ENCODE measurements around the gene MGMT. TPM values are rescaled to one million over a fixed set of nuclear protein-coding genes. Genes with fewer than 3 reads are reported as not detected.

The MGMT gene
- total and polyA plus RNA-seq, 9 donors, result 13.2 to 28.5 (median 15.8) TPM

DNA sequence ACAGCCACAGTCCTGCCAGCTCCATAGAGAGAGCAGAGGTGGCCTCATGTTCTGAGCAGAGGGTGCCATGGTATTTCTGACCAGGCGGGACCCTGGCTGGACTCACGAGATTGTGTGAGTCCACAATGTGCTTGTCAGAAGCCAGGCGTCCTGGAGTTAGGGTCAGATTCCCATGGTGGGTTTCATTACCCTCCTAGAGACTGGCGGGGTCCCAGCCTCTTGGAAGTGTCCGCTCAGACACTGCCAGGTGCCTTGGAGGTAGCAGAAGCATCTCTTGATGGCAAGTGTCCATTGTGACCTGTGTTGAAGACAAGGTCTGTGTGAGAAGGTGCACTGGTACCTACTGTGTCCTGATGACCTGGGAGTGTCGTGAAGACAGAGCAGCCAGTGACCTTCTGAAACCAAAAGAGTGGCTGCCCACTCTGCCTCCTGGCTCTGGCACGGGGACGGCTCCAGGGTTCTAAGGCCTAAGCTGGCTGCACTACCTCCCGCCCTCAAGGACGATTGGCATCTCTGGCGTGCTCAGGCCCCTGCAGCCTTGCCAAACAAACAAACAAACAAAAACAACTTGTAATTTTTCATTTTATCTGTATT, 56.8 kb downstream of the MGMT start:
- Histone ChIP-seq H3K36me3 (ENCODE audit: control insufficient read depth, insufficient read depth, low read length) (peaks cover 5% of the 10 kb centered on the region), H3K4me1 (ENCODE audit: control insufficient read depth, insufficient read depth, low read length) (peaks cover 20% of the 10 kb centered on the region), H3K9me3 (replicated peaks; ENCODE audit: control insufficient read depth, low read depth, low read length) (peaks cover 3% of the 10 kb centered on the region), H3K4me3 (ENCODE audit: low read length) (no peak overlapping the region), H3K27ac (ENCODE audit: low read length) (no peak overlapping the region), H3K27me3 (ENCODE audit: control insufficient read depth, insufficient read depth, low read length) (no peaks in the 10 kb centered on the region)
- 69% methylated on average over 8 of the region's 11 CpGs for WGBS (ENCODE audit: insufficient coverage)
- no peak for DNase-seq

DNA sequence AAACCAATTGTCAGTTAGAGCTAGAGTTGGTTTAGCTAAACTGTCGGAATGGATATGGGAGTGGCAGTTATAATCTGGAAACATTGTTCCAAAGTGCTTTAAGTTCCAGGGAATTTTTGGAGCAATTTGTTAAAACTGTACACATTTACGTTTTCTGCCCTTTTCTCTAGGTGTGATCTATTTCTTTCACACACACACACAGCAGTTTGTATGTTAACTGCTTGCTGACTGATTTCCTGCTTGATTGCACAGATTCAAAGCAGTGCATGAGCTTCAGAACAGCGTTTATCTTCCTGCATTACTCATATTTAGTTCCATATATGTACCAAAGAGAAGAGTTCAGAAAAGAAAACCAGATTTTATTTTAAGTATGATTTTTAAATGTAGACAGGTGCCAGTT, 57.9 kb downstream of the MGMT start:
- peaks cover 20% of the 10 kb centered on the region for H3K4me1 ChIP-seq (ENCODE audit: control insufficient read depth, insufficient read depth, low read length)
- peak overlapping the region; percentile 72 for H3K27ac ChIP-seq (ENCODE audit: low read length)
- DNase-seq, result peak; percentile 37
- no CpG with 5 or more reads among the region's 3 CpGs for WGBS (ENCODE audit: insufficient coverage)
- H3K4me3 ChIP-seq (ENCODE audit: low read length), result no peak overlapping the region
- H3K36me3 ChIP-seq (ENCODE audit: control insufficient read depth, insufficient read depth, low read length), result peaks cover 5% of the 10 kb centered on the region
- no peaks in the 10 kb centered on the region for H3K27me3 ChIP-seq (ENCODE audit: control insufficient read depth, insufficient read depth, low read length)
- H3K9me3 ChIP-seq (replicated peaks; ENCODE audit: control insufficient read depth, low read depth, low read length), result peaks cover 3% of the 10 kb centered on the region

DNA sequence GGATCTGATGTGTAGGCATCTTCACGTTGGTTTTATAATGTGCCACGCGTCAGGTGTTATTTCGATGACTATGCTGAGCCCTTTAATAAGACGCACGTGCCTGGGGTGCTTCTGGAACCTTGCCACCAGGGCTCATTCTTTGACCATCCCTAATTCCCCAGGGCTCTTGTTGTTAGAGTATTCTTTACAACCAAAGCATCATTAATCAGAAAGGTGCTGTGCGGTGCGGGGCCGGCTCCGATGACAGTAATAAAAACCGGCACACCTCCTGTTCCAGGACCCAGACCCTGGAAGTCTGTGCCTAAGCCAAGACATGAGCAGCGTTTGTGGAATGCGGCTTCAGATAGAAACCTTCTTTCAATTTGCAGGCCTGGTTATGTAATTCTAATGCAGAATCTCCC, 58.4 kb downstream of the MGMT start:
- H3K27ac ChIP-seq (ENCODE audit: low read length), result peak overlapping the region; percentile 72
- WGBS (ENCODE audit: insufficient coverage), result 20% methylated on average over 8 of the region's 13 CpGs
- DNase-seq, result peak; percentile 86
- H3K4me3 ChIP-seq (ENCODE audit: low read length), result no peak overlapping the region
- H3K36me3 ChIP-seq (ENCODE audit: control insufficient read depth, insufficient read depth, low read length), result peaks cover 5% of the 10 kb centered on the region
- H3K4me1 ChIP-seq (ENCODE audit: control insufficient read depth, insufficient read depth, low read length), result peaks cover 20% of the 10 kb centered on the region
- H3K9me3 ChIP-seq (replicated peaks; ENCODE audit: control insufficient read depth, low read depth, low read length), result peaks cover 3% of the 10 kb centered on the region
- no peaks in the 10 kb centered on the region for H3K27me3 ChIP-seq (ENCODE audit: control insufficient read depth, insufficient read depth, low read length)

DNA sequence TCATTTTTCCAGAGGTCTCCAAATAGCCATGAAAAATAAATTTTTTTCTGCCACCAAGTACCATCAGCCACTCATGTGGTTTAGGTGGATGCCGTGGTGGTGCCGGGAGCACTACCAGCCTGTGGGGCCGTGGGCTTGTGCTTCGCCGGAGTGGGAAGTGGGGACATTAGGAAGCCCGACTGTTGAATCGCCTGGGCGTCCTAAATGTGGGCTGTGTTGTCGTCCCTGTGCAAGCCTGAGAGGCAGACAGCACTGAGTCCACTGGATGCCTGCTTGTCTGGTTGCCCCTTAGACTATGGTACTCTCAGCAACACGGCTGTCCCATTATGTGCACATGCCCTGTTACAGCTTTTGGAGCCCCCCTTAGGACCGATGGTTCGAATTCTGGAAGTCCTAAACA, 59.9 kb downstream of the MGMT start:
- WGBS (ENCODE audit: insufficient coverage), result 91% methylated on average over 11 of the region's 12 CpGs
- peaks cover 5% of the 10 kb centered on the region for H3K36me3 ChIP-seq (ENCODE audit: control insufficient read depth, insufficient read depth, low read length)

DNA sequence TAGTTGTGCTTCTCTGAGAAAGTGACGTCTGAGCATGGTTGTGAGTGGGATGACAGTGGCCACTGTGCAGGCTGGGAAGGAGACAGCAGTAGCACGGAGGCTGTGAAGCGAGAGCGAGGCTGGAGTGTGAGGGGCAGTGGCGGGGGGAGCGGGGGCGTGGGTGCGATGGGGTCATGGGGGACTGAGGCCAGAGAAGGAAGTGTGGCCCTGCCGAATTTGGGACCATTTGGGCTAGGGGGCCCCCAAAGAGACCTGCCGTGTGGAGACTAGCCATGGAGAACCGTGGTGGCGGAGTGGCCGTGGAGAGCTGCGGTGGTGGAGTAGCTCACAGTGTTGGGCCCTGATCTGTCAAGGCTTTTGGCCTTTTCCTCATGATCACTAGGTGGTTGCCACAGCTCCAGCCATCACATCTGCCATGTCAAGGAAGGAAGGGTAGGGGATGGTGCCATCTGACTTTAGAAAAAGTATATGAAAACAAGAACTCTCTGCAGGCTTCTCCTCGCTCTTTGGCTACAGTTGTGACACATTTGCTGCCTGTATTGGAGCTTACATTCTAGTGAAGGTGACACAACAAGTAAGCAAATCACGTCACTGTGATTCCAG, 61.4 kb downstream of the MGMT start:
- Histone ChIP-seq H3K4me1 (ENCODE audit: control insufficient read depth, insufficient read depth, low read length) (peaks cover 35% of the 10 kb centered on the region), H3K9me3 (replicated peaks; ENCODE audit: control insufficient read depth, low read depth, low read length) (peaks cover 3% of the 10 kb centered on the region), H3K27ac (ENCODE audit: low read length) (no peak overlapping the region), H3K27me3 (ENCODE audit: control insufficient read depth, insufficient read depth, low read length) (no peaks in the 10 kb centered on the region), H3K4me3 (ENCODE audit: low read length) (no peak overlapping the region), H3K36me3 (ENCODE audit: control insufficient read depth, insufficient read depth, low read length) (peaks cover 5% of the 10 kb centered on the region)
- 91% methylated on average over 9 of the region's 16 CpGs for WGBS (ENCODE audit: insufficient coverage)
- DNase-seq, result no peak

More for the DNA sequence above, 59.9 kb downstream of the MGMT start:
- H3K9me3 ChIP-seq (replicated peaks; ENCODE audit: control insufficient read depth, low read depth, low read length), result peaks cover 3% of the 10 kb centered on the region
- H3K27me3 ChIP-seq (ENCODE audit: control insufficient read depth, insufficient read depth, low read length), result no peaks in the 10 kb centered on the region
- DNase-seq, result no peak
- H3K4me1 ChIP-seq (ENCODE audit: control insufficient read depth, insufficient read depth, low read length), result peaks cover 19% of the 10 kb centered on the region
- no peak overlapping the region for H3K27ac ChIP-seq (ENCODE audit: low read length)
- H3K4me3 ChIP-seq (ENCODE audit: low read length), result no peak overlapping the region

DNA sequence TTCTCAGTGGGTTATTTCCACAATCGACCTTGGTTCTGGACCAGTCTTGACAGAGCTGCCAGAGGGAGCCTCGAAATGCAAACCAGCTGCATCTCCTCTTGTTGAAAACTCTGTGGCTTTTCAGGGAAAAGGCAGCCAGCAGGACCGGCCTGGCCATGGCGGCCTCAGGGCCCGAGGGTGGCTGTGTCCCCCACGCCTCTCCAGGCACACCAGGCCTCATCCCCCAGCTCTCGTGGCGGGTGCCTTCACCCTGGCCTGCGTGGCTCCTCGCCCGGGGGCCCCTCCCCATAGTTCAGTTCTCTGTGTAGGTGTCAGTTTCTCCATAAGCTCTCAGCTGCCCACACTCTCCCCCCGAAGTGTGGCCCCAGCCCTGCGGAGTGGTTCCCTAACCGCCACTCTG, 63.5 kb downstream of the MGMT start:
- no peak overlapping the region for H3K4me3 ChIP-seq (ENCODE audit: low read length)

DNA sequence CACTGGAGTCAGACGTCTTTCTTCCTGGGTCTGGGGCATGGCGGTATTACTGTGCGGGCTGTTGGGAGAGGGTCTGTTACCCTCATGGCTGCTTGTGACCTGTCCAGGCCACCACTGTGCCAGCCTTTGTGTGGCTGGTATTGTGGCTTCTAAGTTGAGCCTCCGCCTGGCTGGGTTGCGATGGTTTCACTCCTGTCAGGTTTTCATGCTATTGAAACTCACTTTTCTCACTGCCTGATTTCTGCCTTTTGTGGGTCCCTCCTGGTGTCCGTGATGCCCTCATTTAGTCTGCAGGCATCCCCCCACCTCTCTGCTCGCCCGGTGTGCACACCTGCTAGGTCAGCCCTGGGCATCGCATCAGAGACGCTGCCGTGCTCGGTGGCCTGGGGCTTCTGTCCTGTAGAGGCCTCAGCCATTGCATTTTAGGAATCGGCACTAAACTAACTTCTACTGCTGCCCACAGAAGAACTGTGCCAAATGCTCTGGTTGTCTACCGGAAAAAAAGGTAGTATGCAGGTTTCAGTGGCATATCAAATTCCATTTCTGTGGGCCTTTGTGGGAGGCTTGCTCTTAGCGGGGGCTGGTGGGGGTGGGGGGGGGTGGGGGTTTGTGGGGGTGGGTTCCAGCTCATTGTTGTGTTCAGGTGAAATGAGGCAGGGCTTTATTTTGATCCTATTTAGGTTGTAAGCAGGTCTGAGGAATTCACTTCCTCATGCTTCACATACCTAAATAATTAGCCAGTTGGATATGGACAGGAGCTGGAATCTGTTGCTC, 64.3 kb downstream of the MGMT start:
- Histone ChIP-seq H3K27ac (ENCODE audit: low read length) (no peak overlapping the region), H3K4me3 (ENCODE audit: low read length) (no peak overlapping the region), H3K36me3 (ENCODE audit: control insufficient read depth, insufficient read depth, low read length) (peaks cover 5% of the 10 kb centered on the region), H3K27me3 (ENCODE audit: control insufficient read depth, insufficient read depth, low read length) (no peaks in the 10 kb centered on the region), H3K9me3 (replicated peaks; ENCODE audit: control insufficient read depth, low read depth, low read length) (peaks cover 3% of the 10 kb centered on the region), H3K4me1 (ENCODE audit: control insufficient read depth, insufficient read depth, low read length) (peaks cover 27% of the 10 kb centered on the region)
- peak; percentile 44 for DNase-seq
- WGBS (ENCODE audit: insufficient coverage), result 98% methylated on average over 12 of the region's 15 CpGs

More for the DNA sequence above, 63.5 kb downstream of the MGMT start:
- WGBS (ENCODE audit: insufficient coverage), result 86% methylated on average over 13 of the region's 14 CpGs
- peaks cover 34% of the 10 kb centered on the region for H3K4me1 ChIP-seq (ENCODE audit: control insufficient read depth, insufficient read depth, low read length)
- H3K9me3 ChIP-seq (replicated peaks; ENCODE audit: control insufficient read depth, low read depth, low read length), result peaks cover 3% of the 10 kb centered on the region
- no peaks in the 10 kb centered on the region for H3K27me3 ChIP-seq (ENCODE audit: control insufficient read depth, insufficient read depth, low read length)
- DNase-seq, result no peak
- no peak overlapping the region for H3K27ac ChIP-seq (ENCODE audit: low read length)
- peaks cover 5% of the 10 kb centered on the region for H3K36me3 ChIP-seq (ENCODE audit: control insufficient read depth, insufficient read depth, low read length)

DNA sequence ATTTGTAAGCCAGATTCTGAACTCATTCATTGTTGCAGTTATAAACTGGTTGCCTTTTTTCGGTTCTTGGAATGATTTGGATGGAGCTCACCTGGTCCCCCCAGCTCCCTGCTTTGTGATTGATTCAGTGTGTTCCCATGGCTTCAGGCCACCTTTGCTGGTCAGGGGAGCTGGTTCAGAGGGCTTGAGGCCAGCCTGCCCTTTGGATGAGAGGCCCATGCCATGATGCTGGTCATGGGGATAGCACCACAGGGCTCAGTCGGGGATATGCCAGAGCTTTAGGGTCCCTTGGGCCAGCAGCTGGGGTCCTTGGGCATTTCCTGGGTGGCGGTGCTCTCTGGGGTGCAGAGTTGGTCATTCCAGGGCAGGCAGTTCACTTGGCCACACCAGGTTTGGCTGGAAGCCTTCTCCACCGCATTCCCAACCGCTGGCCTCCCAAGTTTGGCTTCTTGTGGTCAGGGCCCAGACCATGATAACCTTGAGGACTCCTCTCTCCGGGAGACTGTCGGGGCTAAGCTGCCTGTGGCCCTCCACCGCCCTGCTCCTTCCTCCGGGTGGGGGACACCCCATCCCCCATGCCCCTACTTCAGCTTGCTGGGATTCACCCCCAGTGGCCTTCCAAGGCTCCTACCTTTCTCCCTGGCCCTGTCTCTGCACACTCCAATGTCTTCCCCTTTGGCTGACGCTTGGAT, 65.1 kb downstream of the MGMT start:
- DNase-seq, result no peak
- no peak overlapping the region for H3K4me3 ChIP-seq (ENCODE audit: low read length)
- H3K4me1 ChIP-seq (ENCODE audit: control insufficient read depth, insufficient read depth, low read length), result peaks cover 24% of the 10 kb centered on the region
- peaks cover 3% of the 10 kb centered on the region for H3K9me3 ChIP-seq (replicated peaks; ENCODE audit: control insufficient read depth, low read depth, low read length)
- no peak overlapping the region for H3K27ac ChIP-seq (ENCODE audit: low read length)
- peaks cover 5% of the 10 kb centered on the region for H3K36me3 ChIP-seq (ENCODE audit: control insufficient read depth, insufficient read depth, low read length)
- WGBS (ENCODE audit: insufficient coverage), result 91% methylated on average over 6 of the region's 10 CpGs
- no peaks in the 10 kb centered on the region for H3K27me3 ChIP-seq (ENCODE audit: control insufficient read depth, insufficient read depth, low read length)

DNA sequence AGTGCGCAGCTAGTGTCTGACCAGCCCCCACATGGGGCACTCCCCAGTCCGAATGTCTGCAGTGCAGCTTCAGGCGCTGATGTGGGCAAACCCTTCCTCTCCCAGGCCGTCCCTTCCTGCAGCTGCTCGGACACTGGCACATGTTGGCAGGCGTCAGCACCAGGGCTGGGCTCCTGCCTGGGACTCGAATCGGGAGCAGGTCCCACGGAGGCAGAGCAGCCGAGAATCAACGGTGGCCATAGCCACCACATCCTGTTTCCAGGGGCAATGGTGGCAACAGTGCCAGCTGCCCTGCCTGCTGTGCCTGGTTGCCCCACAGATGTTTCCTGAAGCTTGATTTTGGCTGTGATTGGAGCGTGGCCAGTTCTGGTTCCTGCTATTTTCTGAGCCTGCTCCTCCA, 65.8 kb downstream of the MGMT start:
- peaks cover under 1% of the 10 kb centered on the region for H3K36me3 ChIP-seq (ENCODE audit: control insufficient read depth, insufficient read depth, low read length)
- peaks cover 3% of the 10 kb centered on the region for H3K9me3 ChIP-seq (replicated peaks; ENCODE audit: control insufficient read depth, low read depth, low read length)
- H3K27ac ChIP-seq (ENCODE audit: low read length), result no peak overlapping the region
- peaks cover 24% of the 10 kb centered on the region for H3K4me1 ChIP-seq (ENCODE audit: control insufficient read depth, insufficient read depth, low read length)
- DNase-seq, result peak; percentile 37
- no peak overlapping the region for H3K4me3 ChIP-seq (ENCODE audit: low read length)
- H3K27me3 ChIP-seq (ENCODE audit: control insufficient read depth, insufficient read depth, low read length), result no peaks in the 10 kb centered on the region
- WGBS (ENCODE audit: insufficient coverage), result 77% methylated on average over 12 of the region's 12 CpGs

DNA sequence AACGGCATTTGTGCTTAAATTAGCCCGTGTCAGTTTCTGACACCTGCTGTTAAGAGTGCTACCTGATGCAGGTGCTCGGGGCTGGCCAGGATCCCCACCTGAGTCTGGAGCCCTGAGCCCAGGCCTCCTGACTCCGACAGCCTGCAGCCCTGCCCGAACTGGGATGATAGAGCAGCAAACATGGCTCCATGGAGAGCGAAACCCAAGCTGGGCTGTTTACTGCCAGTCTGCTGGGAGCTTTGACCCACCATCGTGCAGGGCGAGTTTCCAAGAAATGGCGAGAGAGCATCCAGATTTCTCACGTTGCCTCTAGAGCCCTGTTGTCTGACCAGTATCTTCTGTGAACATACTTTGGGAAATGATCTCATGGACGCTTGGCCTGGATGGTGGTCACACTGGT, 66.2 kb downstream of the MGMT start:
- Histone ChIP-seq H3K27ac (ENCODE audit: low read length) (no peak overlapping the region), H3K9me3 (replicated peaks; ENCODE audit: control insufficient read depth, low read depth, low read length) (peaks cover 3% of the 10 kb centered on the region), H3K36me3 (ENCODE audit: control insufficient read depth, insufficient read depth, low read length) (no peaks in the 10 kb centered on the region), H3K4me1 (ENCODE audit: control insufficient read depth, insufficient read depth, low read length) (peaks cover 24% of the 10 kb centered on the region), H3K27me3 (ENCODE audit: control insufficient read depth, insufficient read depth, low read length) (no peaks in the 10 kb centered on the region), H3K4me3 (ENCODE audit: low read length) (no peak overlapping the region)
- WGBS (ENCODE audit: insufficient coverage), result 75% methylated on average over 11 of the region's 11 CpGs
- peak; percentile 38 for DNase-seq

All from muscle of leg (tissue), 11 donors.